Measurements from ENCODE around the gene ARID1A.

- TF ChIP-seq EP300 (IDR thresholded peaks at IDR 0.05), result no peak
- TF ChIP-seq CTCF (IDR thresholded peaks at IDR 0.05), result no peak
- TF ChIP-seq POLR2A (IDR thresholded peaks at IDR 0.05), result no peak
Observed at GRCh38 chr1:26797627-26798026, 101.8 kb downstream of the ARID1A start.
